AG08395 (cell line): Measurements from ENCODE around the gene FANCG.
A peak's percentile ranks its signal among the peaks of the same experiment; 100 is the strongest.

ENCODE experiments used
- DNase-seq: peaks from one replicate; pipeline ENCODE4 v3.0.0; 2012; ENCODE audit warnings: mixed read lengths, low spot score

Gene FANCG

GRCh38 chr9:35079426-35080341 is at the start of gene FANCG:
FANCG (minus strand) TSS chr9:35079942; CDS start chr9:35079524, 418 bp downstream.
- peak; percentile 94 for DNase-seq

- peak; percentile 84 for DNase-seq
Measured at GRCh38 chr9:35116898-35117551, 37.3 kb upstream of the FANCG start.

GRCh38 chr9:35116539-35116897 is 36.8 kb upstream of the FANCG start:
- DNase-seq: no peak

GRCh38 chr9:35115680-35116538 is 36.2 kb upstream of the FANCG start, which contains the start of gene ATOSB:
ATOSB (minus strand) TSS chr9:35115862; CDS start chr9:35108274, 7,588 bp downstream.
- peak; percentile 93 for DNase-seq

- DNase-seq: peak; percentile 23
Measured at GRCh38 chr9:35114840-35115628, 35.3 kb upstream of the FANCG start.

- DNase-seq: peak; percentile 91
Measured at GRCh38 chr9:35114113-35114839, 34.5 kb upstream of the FANCG start.

GRCh38 chr9:35112257-35113020 is 32.7 kb upstream of the FANCG start:
- DNase-seq: peak; percentile 78

- DNase-seq: peak; percentile 97
Measured at GRCh38 chr9:35111001-35111933, 31.5 kb upstream of the FANCG start.

- peak; percentile 42 for DNase-seq
Measured at GRCh38 chr9:35110327-35110761, 30.6 kb upstream of the FANCG start.

- no peak for DNase-seq
Measured at GRCh38 chr9:35108946-35109575, 29.3 kb upstream of the FANCG start.

- no peak for DNase-seq
Measured at GRCh38 chr9:35108461-35108860, 28.7 kb upstream of the FANCG start.

- no peak for DNase-seq
Measured at GRCh38 chr9:35107297-35108290, 27.9 kb upstream of the FANCG start.

- DNase-seq: no peak
Measured at GRCh38 chr9:35106343-35106730, 26.6 kb upstream of the FANCG start.

- no peak for DNase-seq
Measured at GRCh38 chr9:35105571-35106342, 26.0 kb upstream of the FANCG start.

- no peak for DNase-seq
Measured at GRCh38 chr9:35105126-35105525, 25.4 kb upstream of the FANCG start.

- no peak for DNase-seq
Measured at GRCh38 chr9:35104586-35104985, 24.8 kb upstream of the FANCG start.
